DMS79 (cell line): ENCODE measurements around the gene BCS1L.

Source experiments
- DNase-seq: peaks from one replicate; lab custom pipeline; 2025; lab: John Stamatoyannopoulos, UW

Gene BCS1L

GRCh38 chr2:218659258-218659987 lies at the start of gene BCS1L, which contains the start of gene ZNF142:
BCS1L (plus strand) TSS chr2:218659683; CDS start chr2:218660988, 1,305 bp downstream.
ZNF142 (minus strand) TSS chr2:218659623; CDS start chr2:218656429, 3,194 bp downstream.
- DNase-seq, result peak; percentile 91

GRCh38 chr2:218615868-218616315 lies 43.6 kb upstream of the BCS1L start:
- no peak for DNase-seq

GRCh38 chr2:218618102-218618860 lies 41.2 kb upstream of the BCS1L start:
- no peak for DNase-seq

- DNase-seq, result no peak
Observed at GRCh38 chr2:218621007-218621406, 38.5 kb upstream of the BCS1L start.

GRCh38 chr2:218622606-218623365 lies 36.7 kb upstream of the BCS1L start:
- DNase-seq, result no peak

GRCh38 chr2:218623366-218623705 lies 36.1 kb upstream of the BCS1L start:
- no peak for DNase-seq

GRCh38 chr2:218626369-218626768 lies 33.1 kb upstream of the BCS1L start:
- DNase-seq, result no peak

GRCh38 chr2:218627939-218628338 lies 31.5 kb upstream of the BCS1L start:
- DNase-seq, result no peak

- DNase-seq, result no peak
Observed at GRCh38 chr2:218631837-218632236, 27.6 kb upstream of the BCS1L start.

- no peak for DNase-seq
Observed at GRCh38 chr2:218635719-218636118, 23.8 kb upstream of the BCS1L start.

- DNase-seq, result no peak
Observed at GRCh38 chr2:218638372-218638771, 21.1 kb upstream of the BCS1L start.

GRCh38 chr2:218642121-218642656 lies 17.3 kb upstream of the BCS1L start:
- no peak for DNase-seq

- DNase-seq, result no peak
Observed at GRCh38 chr2:218642786-218643185, 16.7 kb upstream of the BCS1L start.

- DNase-seq, result no peak
Observed at GRCh38 chr2:218643751-218644310, 15.7 kb upstream of the BCS1L start.

- no peak for DNase-seq
Observed at GRCh38 chr2:218644721-218645120, 14.8 kb upstream of the BCS1L start.

GRCh38 chr2:218645126-218645525 lies 14.4 kb upstream of the BCS1L start:
- no peak for DNase-seq

- no peak for DNase-seq
Observed at GRCh38 chr2:218648088-218648786, 11.2 kb upstream of the BCS1L start.

GRCh38 chr2:218648787-218649100 lies 10.7 kb upstream of the BCS1L start:
- no peak for DNase-seq

- no peak for DNase-seq
Observed at GRCh38 chr2:218655751-218656150, 3.7 kb upstream of the BCS1L start.

GRCh38 chr2:218658671-218659257 lies 719 bp upstream of the BCS1L start:
- peak; percentile 44 for DNase-seq

GRCh38 chr2:218659988-218660358 lies 490 bp downstream of the BCS1L start:
- no peak for DNase-seq
